HG03159 (cell line): ENCODE results near the gene CFAP100.

ENCODE experiments used
- ATAC-seq: cut with Tn5 transposase; IDR thresholded peaks from one replicate; pipeline ENCODE4 v1.9.1; 2021; ENCODE audit warnings: mild to moderate bottlenecking, moderate library complexity; ENCODE audit not compliant: unreplicated experiment

The CFAP100 gene

DNA sequence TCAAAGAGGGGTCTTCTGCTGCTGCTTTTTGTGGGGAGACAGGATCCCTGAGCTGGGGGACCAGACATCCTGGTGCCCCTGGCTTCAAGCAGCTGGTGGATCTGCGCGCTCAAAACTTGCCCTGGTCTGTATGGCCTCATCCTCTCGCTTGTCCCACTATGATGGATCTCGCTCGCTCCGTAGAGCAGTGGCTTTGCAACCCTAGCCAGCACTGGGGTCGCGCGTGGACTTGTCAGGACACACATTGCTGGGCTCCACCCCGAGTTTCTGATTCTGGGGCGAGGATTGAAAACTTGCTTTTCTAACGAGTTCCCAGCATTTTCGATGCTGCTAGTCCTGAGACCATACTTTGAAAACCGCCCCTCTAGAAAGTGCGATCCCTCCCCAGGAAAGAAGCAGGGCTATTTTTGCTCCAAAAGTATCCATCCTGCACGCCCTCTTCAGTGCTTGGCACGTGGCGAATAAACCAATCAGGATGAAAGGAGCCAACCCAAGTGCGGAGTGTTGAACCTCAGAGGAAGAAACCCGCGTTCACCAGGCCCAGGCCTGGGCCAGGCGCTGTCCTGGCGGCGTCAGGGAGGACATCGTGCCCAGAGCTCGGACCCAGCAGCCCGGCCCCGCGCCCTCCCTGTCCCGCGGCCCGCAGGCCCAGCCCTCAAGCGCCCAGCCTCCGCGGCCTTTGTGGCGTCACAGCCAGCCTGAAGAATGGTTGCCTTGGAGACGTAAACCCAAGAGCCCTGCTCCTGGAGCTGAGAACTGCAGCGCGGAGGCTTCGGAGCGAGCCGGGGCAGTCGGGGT, at the start of gene CFAP100:
CFAP100 (plus strand) TSS at position 731 of the 798 bp plus-strand sequence. CDS start 1,092 bp downstream, outside the sequence.
- no peak for ATAC-seq

DNA sequence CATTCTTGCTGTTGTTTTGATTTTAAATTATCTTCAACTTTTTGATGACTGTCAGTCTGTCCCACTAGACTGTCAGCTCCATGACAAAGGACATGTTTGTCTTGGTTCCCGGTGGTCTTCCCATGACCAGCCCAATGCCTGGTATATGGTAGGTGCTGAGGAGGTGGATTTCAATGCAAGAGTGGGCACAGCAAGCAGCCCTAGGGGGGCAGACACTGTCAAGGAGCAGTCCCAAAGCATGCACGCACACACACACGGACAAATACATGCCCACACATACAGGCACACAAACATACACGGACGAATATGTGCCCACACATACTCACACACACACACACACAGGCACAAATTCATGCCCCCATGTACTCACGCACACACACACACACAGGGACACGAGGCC, 49.5 kb upstream of the CFAP100 start:
- ATAC-seq, result no peak

DNA sequence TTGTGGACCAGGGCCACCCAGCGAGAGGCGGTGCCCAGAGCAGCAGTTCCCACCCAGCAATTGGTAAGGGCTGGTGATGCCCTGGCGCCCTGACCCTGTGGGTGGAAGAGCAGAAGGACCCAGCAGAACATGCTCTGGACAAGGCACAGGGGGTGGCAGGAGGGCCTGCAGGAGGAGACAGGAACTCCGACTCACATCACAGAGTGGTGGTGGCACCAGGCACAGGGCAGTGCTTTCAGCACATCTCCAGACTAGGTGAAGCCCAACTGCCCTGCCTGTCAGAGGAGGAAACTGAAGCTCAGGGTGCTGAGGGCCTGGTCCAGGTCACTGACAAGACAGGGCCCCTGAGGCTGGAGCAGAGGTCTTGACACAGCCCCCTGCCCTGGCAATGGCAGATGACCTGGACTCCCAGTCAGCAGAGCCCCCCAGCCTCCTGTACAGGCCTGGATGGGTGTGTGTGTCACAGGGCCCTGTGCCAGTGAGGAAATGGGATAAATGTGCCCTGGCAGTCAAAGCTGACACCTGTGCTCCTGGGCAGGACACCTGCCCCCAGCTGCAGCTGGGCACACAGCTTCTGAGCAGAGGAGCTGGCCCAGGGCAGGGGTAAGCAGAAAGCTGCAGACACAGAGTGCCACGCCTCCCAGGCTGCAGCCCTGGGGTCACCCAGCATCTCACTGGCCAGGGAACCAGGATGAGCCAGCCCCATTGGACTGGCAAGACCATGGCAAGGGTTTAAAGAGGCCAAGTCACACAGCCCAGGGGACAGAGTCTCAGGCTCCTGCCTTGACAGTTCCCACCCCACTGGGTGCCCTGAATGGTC, 48.9 kb upstream of the CFAP100 start:
- ATAC-seq, result no peak

DNA sequence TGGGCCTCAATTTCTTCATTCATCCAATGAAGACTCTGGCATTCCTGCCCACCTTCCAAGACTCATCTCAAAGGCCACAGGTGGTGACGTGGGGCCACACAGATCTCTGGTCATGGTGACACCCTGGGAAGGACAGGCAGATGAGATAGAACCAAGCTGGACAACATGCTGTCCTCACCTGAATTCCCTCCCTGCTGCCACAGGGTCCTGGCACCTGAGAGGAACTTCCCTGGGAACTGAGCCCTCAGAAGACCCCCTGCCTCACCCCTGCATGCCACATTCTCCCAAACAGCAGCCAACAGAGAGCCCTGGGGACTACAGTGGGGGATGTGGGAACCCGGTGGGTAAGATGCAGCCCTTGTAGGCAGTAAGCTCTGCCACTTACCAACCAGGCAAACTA, 48.2 kb upstream of the CFAP100 start:
- ATAC-seq, result no peak

DNA sequence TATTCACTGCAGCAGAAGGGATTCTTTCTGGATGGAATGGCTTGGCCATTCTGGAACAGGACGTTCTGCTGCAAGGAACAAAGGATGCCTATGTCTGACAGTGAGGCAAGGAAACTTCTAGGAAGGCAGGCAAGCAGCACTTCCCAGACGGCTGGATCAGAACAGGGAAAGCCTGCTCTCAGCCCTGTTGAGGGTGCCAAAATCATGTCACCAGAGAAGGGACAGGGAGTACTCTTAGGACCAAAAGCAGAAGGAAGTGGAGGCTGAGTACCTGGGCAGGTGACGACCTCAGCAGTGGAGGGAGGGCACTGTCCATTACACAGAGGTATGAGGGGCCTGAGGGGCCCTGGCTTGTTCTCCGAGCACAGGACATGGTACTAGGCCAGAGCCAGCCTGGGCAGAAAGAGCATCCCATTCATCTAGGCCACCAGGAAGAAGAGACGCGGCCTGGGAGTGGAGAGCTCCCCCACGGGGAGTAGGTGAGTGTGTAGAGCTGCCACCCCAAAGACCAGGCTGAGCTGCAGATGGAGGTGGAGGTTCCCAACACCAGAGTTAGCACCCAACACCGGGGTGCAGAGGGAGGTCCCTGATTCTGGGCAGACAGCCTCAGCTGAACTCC, 47.1 kb upstream of the CFAP100 start:
- no peak for ATAC-seq

DNA sequence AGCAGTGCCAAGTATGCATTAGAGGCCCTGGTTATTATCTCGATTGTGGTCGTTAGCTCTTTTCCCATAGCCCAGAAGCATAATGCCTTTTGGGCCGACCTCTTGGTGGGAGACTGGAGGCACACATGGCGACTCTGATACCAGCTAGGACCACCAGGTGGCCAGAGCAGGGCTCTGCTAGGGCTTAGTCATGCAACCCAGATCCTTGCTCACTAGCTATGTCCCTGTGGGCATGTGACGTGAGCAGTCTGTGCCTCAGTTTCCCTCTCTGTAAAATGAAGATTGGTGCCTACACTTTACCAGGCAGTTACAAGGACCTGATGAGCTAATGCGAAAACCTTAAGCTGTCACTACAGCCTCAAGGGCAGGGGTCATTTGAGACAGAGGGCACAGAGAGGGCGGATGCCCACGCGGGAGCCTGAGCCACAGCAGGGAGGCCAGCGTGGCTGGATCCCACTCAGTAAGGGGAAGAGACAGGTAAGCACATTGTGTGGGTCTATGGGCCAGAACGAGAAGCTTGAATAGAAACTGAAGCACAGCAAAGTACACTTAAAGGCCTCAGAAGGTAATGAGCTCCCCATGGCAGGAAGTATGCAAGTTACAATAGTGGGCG, 46.3 kb upstream of the CFAP100 start:
- ATAC-seq, result no peak

DNA sequence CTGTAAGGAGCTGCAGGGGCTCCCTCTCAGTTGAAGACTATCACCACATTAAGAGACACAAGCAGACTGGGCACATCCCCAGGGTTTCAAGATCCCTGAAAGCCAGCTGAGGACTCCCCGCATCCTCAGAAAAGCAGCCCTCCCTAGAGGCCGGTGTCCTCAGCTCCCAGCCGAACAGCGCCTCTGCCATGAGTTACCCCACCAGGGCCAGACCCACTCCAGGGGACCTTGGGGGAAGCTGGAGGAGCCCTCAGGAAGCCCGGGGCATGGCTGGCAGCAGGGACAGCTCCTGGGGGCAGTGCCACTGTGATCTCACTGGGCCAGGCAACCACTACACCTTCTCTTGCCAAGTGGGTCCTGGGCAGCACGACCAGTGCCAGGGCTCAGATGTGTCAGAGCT, 45.6 kb upstream of the CFAP100 start:
- ATAC-seq, result no peak

DNA sequence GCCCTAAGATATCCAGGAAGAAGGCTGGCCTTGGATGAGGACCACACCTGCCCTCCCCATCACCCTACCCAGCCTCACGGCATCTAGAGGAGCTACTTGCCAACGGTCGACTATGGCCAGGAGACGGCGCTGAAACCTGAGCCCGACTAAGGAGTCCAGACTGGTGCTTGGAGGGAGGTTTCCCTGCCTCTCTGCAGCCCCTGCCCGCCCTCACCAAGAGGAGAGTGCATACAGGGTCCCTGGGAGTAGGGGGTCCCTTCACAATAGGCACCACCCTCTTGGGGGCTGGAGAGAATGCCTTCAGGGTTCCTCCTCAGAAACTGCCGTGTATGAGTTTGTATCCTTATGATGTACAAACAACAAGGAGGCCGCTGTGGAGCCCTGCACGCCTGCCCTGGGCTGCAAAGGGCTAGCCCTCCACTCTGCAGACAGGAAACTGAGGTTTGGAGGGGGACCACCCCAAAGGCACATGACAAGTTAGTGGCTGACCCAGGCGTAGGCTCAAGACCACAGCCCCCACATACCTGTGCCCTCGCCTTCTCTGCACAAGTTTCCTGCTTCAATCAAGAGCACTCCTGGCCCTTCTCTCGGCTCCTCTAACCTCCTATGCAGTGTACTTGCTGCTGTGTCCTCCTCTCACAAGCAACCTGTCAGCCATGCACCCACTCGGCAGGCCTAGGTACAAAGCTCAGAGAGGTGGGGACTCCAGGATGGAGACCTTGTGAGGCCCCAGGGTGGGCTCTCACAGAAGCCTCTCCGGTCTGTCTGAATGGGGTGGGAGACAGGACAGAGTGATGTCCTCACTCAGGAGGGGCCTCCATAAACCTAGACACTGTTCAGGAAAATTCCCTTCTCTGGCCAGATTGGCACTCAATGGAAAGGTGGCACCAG, 44.9 kb upstream of the CFAP100 start:
- ATAC-seq, result no peak

DNA sequence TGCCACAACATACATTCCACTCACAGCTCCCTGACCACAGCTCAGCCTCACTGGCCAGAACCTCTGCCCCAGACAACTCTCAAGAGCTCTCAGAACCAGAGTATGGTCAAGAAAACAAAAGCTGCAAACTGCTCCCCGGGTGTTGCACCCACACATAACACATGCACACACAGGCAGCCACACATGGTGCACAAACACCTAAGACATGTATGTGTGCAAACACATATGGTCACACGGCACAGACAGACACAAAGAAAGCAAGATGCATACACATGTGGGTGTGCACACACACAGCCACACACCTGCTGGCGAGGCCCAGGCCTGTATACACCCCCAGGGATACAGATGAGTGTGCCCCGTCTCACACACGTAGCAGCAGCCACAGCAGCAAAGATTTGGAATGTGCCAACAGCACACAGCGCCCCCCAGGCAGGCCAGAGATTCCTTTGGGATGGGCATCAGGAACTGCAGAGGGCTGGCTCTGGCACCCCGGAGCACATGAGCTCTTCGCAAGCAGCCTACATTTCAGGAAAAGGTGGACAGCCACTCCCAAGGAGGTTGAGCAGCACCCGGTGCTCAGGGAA, 44.1 kb upstream of the CFAP100 start:
- no peak for ATAC-seq

DNA sequence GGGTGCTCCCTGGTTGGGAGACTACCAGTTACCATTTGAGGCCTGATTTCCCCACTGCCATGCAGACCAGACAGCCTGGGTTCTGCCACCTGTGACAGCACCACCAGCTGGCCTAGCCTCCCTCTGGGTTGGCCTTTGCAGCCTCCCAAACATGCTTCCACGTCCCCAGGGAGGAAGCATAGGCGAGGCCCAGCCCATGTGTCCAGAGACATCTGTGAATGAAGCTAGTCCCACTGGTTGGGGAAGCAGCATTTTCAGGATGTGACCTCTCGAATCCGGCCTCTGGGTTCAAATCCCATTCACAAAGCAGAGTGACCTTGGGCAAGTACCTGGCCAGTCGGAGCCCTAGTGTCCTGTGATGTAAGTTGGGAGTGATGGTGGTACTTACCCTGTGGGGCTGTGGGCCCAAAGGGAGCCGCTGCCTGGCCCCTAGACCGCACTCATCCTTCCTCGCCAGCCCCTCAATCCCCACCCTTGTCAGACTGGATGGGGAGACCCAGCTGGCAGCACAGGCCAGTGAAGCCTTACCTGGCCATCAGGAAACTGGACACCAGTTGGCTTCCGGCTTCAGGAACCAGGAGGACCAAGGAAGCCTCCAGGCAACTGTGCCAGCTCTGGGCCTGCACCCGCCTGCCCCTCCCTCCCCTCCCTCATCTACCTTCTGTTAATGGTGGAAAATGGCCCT, 43.5 kb upstream of the CFAP100 start:
- no peak for ATAC-seq

DNA sequence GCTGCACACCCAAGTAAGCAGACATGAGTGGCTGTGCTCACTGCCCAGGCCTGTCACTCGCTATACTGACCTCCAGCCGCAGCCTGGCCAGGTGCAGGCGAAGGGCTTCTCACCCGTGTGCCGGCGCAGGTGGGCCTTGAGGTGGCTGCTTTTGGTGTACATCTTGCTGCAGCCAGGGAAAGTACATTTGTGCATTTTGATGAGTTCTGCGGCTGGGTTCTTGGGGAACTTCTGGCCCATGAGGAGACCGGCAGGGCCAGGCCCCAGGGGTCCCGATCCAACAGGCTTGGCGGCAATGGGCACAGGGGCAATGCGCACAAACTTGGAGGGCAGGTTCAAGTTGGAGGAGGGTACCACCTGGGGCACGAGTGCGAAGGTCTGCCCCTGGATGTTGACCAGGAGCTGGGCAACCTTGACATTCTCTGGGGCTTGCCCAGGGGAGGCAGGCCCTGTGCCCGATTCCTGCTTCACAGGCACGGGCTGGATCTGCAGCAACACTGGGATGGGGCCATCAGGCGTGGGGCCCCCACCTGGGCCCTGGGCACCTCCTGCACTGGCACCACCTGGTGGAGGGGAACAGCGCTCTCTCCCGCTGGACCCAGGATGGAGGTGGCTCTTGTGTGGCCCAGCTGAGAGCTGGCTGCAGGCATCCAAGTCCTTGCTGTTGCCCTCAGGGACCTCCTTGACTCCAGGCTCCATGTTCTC, 42.8 kb upstream of the CFAP100 start:
- ATAC-seq, result no peak

DNA sequence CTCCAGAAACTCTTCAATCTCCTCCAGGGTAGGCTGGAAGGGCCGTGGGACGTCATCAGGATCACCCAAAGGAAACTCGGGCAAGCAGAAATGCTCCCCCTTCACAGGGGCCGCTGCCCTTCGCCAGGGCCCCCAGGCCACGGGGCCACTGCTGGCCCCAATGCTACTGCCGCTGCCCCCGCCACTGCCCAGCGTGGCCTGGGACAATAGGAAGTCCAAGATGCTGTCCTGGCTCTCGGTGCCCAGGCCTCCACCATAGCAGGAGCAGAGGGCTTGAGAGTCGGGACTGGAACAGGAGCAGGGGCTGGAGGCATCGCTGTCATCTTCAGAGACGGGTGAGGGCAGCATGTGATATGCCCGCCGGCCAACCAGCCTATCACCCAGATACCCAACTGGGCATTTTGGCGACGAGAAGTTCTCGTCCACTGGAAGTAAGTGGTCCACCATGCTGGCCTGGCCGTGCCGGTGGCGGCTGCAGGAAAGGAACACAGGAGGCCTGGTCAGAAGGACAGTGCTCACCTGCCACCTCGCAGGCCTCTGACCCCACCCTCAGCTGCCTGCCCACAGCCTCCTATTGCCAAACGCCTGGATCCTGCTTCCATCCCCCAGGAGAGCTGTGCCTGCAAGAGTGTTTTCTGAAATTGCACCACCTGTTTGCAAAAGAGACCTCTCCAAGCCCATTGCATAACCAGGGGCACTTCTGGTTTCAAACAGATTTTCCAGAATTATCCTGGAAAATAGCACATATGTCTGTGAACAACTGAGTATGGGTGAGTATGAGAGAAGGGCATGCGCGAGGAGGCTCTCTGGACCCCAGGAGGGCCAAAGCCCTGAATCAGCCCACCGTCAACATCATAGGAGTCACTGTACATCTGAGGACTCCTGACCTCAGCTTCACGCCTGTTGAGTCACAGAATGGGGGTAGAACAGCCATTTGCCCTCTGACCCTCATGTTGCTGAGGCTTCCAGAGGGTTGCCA, 41.9 kb upstream of the CFAP100 start:
- no peak for ATAC-seq

DNA sequence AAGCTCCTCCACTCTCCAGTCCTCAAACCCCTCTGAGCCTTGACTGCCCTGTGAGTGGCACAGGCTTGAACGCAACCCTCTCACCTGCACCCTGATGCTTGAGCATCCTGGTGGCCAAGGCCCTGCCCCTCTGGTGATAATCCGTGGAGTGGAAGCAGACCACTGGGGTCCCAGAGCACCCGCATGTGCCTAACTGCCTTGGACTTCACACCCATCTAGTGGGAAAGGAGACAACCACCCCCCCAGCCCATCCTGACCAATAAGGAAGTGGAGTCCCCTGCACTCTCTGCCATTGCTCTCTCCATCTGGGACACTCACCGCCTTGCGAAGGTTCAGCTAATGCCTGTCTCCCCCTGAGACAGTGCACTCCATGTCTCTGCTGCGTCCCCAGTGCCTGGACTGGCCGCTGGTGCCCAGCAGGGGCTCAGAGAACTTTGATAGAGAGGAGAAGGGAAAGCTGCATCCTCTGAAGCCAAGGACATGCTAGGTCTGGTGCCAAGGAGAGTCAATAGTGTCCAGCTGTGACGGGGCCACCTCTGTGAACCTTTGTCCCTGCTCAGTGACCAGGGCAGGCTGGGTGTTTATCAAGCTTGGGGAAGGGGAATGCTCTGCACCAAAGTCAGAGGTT, 40.9 kb upstream of the CFAP100 start:
- ATAC-seq, result no peak

DNA sequence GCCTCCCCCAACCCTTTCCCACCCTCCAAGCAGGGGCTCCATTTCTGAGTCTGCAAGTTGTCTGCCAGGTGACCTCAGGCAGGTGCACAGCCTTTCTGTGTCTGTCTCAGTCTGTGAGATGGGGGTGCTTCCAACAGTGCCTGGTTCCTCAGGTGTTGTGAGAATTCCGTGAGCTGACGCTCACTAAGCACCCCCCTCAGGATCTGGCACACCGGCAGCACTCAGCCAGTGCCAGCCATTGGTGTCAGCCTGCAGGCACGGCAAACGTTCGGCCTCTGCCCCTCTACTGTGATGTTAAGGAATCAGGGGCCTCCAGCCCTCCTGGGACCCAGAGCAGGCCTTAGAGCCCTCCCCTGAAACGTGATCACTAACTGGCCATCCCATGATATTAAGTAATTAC, 39.9 kb upstream of the CFAP100 start:
- ATAC-seq, result no peak

DNA sequence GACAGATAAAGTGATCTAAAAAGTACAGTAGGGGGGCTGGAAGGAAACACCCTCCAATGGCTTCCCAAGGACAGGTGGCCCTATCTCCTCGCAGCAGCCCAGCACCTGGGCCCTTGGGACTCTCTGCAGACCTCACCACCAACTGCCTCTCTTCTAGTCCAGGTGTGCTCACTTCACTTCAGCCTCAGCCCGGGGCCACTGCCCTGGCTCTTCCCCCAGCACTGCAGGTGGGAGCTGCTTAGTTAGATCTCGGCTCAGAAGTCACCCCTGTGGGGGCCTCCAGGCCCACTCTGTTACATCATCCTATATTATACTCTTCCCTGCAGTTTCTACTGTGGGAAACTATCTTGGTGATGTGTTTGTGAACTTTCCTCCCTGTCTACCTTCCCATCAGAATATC, 39.5 kb upstream of the CFAP100 start:
- ATAC-seq, result no peak

DNA sequence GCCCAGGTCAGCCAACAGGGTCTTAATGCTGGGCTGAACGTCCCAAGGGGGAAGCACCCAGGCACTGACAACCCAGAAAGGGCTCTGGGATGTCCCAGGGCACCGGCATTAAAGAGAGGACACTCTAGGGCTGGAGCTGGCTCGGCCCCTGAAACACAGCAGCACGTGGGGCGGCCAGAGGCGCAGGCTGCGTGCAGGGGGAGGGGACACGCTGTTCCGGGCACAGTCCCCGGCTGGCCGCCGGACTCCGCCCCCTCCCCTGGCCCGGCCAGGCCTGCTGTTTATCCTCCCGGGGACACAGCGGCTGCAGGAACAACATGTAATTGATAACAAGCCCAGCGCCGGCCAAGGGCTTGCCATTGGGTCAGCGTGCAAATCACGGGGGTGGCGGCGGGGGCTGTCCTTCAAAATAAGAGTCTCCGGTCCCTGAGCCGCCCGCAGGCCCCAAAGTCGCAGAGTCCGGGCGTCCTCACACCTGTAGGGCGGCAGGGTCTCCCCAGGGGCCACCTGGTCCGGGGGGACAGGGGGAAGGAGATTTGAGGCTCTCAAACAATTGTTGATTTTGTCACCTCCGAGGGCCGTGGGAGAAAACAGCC, 38.8 kb upstream of the CFAP100 start:
- ATAC-seq, result no peak
